ENCODE results near the gene IGHMBP2. TPM values are rescaled to one million over a fixed set of nuclear protein-coding genes. Genes with fewer than 3 reads are reported as not detected.

IGHMBP2 gene
- total RNA-seq, 1 donor from 2014 or later, result 28.3 TPM

GRCh38 chr11:68868221-68868835 is 35.4 kb upstream of the IGHMBP2 start:
- TF ChIP-seq CTCF (IDR thresholded peaks at IDR 0.05; ENCODE audit: unreplicated experiment), result no peak
- H3K4me1 Mint-ChIP-seq, result peaks cover 28% of the 10 kb centered on the region
- DNase-seq (ENCODE audit: low spot score in 2 of 2, unreplicated experiment in 2 of 2), result no peak
- H3K9me3 Mint-ChIP-seq, result peaks cover 4% of the 10 kb centered on the region
- H3K36me3 Mint-ChIP-seq, result peaks cover 3% of the 10 kb centered on the region
- no peak overlapping the region for H3K4me3 Mint-ChIP-seq
- H3K27me3 Mint-ChIP-seq (ENCODE audit: low read depth), result peaks cover 4% of the 10 kb centered on the region
- no peak overlapping the region for H3K27ac Mint-ChIP-seq

- no peaks in the 10 kb centered on the region for H3K36me3 Mint-ChIP-seq
- peak overlapping the region; percentile 69 for H3K4me3 Mint-ChIP-seq
- no peak for DNase-seq (ENCODE audit: low spot score in 2 of 2, unreplicated experiment in 2 of 2)
- peaks cover 29% of the 10 kb centered on the region for H3K4me1 Mint-ChIP-seq
- H3K9me3 Mint-ChIP-seq, result no peaks in the 10 kb centered on the region
- H3K27ac Mint-ChIP-seq, result no peak overlapping the region
- H3K27me3 Mint-ChIP-seq (ENCODE audit: low read depth), result peaks cover 4% of the 10 kb centered on the region
- TF ChIP-seq CTCF (IDR thresholded peaks at IDR 0.05; ENCODE audit: unreplicated experiment), result no peak
These were observed 33.2 kb upstream of the IGHMBP2 start for GRCh38 chr11:68870470-68870869.

GRCh38 chr11:68872216-68873003 is 31.3 kb upstream of the IGHMBP2 start:
- Mint-ChIP-seq H3K4me3 (no peak overlapping the region), H3K4me1 (peaks cover 29% of the 10 kb centered on the region), H3K36me3 (no peaks in the 10 kb centered on the region), H3K27me3 (ENCODE audit: low read depth) (peaks cover 4% of the 10 kb centered on the region), H3K27ac (no peak overlapping the region), H3K9me3 (no peaks in the 10 kb centered on the region)
- no peak for TF ChIP-seq CTCF (IDR thresholded peaks at IDR 0.05; ENCODE audit: unreplicated experiment)
- DNase-seq (ENCODE audit: low spot score in 2 of 2, unreplicated experiment in 2 of 2), result no peak

GRCh38 chr11:68878022-68878421 is 25.7 kb upstream of the IGHMBP2 start:
- Mint-ChIP-seq H3K27me3 (ENCODE audit: low read depth) (no peaks in the 10 kb centered on the region), H3K27ac (no peak overlapping the region)

GRCh38 chr11:68880851-68881250 is 22.8 kb upstream of the IGHMBP2 start:
- Mint-ChIP-seq H3K4me1 (no peaks in the 10 kb centered on the region), H3K4me3 (no peak overlapping the region), H3K27ac (no peak overlapping the region), H3K27me3 (ENCODE audit: low read depth) (no peaks in the 10 kb centered on the region), H3K36me3 (peaks cover 13% of the 10 kb centered on the region), H3K9me3 (no peaks in the 10 kb centered on the region)
- DNase-seq (ENCODE audit: low spot score in 2 of 2, unreplicated experiment in 2 of 2), result no peak
- no peak for TF ChIP-seq CTCF (IDR thresholded peaks at IDR 0.05; ENCODE audit: unreplicated experiment)

More at GRCh38 chr11:68878022-68878421, 25.7 kb upstream of the IGHMBP2 start:
- Mint-ChIP-seq H3K4me1 (peaks cover 4% of the 10 kb centered on the region), H3K4me3 (no peak overlapping the region), H3K9me3 (no peaks in the 10 kb centered on the region), H3K36me3 (peaks cover 5% of the 10 kb centered on the region)
- DNase-seq (ENCODE audit: low spot score in 2 of 2, unreplicated experiment in 2 of 2), result no peak
- no peak for TF ChIP-seq CTCF (IDR thresholded peaks at IDR 0.05; ENCODE audit: unreplicated experiment)
